Measurements from ENCODE around the gene MCM5.
A peak's percentile ranks its signal among the peaks of the same experiment; 100 is the strongest.
"Not testable (repeated sequence)": the region's sequence is repeated elsewhere in the genome, so short reads cannot be mapped to it uniquely, and the experiment has no call there.

The MCM5 gene

GRCh38 chr22:35399678-35400500 lies at the start of gene MCM5:
Gene MCM5, plus strand, starts transcription at chr22:35400140. Its CDS starts 299 bp downstream, at chr22:35400439.
- DNase-seq: peak; percentile 82

GRCh38 chr22:35350539-35351503 lies 49.1 kb upstream of the MCM5 start:
- no peak for DNase-seq

DNA sequence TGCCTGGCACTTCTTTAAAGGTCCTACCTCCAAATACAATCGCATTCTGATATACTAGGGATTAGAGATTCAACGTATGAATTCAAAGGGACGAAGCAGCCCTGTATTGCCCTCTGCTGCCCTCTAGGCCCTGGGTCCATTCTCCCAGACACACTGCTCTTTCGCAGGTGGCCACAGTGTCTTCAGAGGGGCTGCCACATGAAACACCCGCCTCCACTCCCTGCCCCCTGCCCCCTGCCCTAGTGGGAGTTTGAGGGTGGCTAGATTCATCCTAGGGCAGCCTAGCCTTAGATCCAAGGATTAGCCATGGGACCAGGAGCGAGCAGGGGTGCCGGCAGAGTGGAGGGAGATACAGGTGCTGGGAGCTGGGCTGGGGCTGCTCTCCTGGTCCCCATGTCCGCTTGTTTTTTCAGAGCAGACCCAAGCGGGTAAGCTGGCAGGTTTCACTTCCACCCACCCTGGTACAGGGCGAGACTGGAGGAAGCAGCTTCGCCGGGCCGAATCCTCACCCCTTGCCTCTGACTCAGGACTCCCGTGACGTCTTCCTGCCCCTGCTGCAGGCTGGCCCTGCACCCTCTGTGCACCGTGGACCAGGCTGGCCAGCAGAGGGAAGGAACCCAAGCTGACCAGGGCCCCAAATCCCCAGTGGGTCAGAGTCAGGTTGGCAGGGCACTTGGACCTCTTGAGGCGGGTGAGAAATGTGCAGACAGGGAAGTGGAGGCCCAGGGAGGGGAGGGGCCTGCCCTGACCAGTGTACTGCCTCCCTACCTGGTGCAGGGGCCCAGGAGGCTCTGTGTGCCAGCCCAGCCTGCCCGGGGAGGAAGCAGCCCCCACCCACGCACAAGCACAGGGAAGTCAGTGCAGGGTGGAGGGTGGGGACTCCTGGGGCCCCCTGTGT lies 47.5 kb upstream of the MCM5 start:
- peak; percentile 17 for DNase-seq

GRCh38 chr22:35353318-35353717 lies 46.6 kb upstream of the MCM5 start:
- DNase-seq: no peak

DNA sequence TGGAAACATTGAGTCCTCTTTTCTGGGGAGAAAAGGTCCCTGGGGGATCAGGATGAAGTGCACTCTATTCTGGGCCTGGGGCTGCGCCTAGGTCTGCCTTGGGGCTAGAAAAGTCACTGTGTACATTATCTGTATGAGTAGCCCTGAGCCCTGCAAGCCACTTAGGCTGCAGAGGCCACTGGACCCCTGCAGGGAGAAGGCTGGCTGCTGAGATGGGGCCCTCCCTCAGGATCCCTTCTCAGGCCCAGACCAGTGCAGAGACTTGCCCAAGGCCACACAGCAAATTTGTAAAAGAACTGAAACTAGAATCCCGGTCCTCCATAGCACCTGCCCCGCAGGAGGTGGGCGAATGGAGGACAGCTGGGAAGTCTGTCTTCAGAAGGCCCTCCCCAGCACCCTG lies 45.9 kb upstream of the MCM5 start:
- no peak for DNase-seq

DNA sequence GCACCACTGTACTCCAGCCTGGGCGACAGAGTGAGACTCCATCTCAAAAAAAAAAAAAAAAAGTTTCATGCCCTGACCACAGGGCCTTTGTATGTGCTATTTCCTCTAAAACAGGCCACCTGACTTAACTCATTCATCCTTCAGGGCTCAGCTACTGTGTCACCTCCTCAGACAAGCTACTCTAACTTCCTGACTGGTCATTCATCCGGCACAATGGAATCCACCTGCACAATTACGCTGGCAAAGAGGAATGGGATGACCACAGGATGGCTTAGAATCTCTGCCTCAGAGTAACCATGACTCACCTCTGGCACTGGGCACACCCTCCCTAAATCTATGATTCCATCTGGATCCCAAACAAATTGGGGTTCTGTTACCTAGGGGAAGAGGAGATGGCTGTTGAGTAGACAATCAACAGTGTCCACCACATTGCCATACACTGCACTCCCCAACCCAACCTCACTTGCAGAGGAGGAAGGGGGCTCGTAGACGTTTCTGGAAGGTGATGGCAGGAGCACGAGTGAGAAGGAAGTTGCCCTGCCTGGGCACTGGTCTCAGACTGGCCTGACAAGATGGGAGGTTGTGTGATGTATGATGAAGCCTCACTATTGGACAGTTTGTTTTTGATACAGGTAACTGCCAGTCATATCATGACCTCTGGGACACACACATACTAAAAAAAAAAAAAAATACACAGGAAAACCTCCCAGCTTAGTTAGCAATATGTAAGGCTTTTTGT lies 41.9 kb upstream of the MCM5 start:
- DNase-seq: no peak

DNA sequence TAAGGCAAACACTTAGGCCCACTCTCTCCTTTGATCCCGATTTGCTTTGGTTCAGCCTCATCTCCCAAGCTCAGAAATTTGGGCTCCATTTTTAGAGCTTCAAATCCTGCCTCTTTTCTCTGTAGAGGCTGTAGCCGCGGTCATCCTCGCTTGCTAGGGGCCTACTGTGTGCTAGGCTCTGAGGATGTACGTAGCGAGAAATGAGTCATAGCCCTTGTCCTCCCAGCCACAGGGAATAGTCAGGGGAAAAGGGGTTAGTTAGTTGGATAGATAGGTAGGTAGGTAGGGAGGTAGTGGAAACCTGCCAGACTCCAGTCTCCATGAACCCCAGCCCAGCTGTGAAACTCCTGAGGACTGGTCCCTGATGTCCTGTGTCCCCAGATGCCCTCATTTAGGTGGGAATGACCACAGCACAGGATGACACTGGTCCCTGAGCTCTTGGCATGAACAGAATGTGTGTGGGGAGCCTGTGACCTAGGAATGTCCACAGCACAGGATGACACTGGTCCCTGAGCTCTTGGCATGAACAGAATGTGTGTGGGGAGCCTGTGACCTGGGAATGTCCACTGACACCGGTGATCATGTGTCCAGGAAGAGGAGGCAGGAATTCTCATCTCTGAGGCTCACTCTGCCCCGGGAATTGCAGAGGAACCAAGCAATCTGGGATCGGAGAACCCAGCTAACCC lies 40.4 kb upstream of the MCM5 start:
- no peak for DNase-seq

GRCh38 chr22:35361001-35361558 lies 38.9 kb upstream of the MCM5 start:
- no peak for DNase-seq

GRCh38 chr22:35363566-35364086 lies 36.3 kb upstream of the MCM5 start:
- no peak for DNase-seq

DNA sequence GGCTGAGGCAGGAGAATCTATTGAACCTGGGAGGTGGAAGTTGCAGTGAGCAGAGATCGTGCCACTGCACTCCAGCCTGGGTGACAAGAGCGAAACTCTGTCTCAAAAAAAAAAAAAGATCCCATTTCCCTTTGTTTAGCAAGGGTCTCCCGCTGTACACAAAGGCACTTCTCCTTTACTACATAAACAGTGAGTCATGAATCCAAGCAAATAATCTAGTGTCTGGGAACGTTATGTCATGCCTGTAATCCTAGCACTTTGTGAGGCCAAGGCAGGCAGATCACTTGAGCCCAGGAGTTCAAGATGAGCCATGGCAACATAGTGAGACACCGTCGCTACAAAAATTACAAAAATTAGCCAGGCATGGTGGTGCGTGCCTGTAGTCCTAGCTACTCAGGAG lies 35.7 kb upstream of the MCM5 start:
- DNase-seq: not testable (repeated sequence)

- DNase-seq: no peak
Measured at GRCh38 chr22:35367331-35367886, 32.5 kb upstream of the MCM5 start.

GRCh38 chr22:35368386-35368785 lies 31.6 kb upstream of the MCM5 start:
- DNase-seq: no peak

DNA sequence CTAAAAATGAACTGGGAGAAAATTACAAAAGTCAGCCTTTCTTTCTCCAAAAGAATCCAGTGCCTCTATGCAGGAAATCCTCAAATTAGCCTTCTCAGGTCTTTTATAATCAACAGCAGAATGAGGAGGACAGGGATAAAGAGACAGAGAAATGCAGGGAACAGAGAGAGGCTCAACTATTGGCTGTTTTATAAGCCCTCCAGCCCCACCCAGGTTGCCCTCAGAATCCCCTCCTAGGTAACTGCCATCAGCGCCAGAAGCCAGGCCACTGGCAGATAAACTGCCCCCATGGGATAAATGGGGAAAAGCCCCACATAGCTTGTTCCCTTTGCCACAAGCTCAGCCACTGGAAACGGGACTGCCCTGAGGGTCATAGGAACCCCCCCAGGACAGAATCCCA lies 29.9 kb upstream of the MCM5 start:
- DNase-seq: no peak

DNA sequence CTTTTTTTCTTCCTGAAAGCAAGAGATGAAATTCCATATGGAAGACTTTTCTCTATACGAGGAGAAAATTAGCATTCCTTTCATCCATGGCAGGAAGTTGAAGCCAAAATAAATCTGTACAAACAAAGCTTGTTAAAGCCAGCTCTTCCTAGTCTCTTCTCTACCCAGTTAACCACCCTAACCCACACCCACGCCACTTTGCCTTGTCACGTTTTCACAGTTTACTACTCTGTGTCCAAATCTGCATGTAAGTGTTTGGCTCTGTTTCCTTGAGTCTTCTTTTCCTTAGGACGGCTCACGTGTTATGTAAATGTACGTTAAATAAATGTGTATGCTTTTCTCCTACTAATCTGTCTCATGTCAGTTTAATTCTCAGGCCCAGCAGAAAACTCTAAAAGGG lies 26.2 kb upstream of the MCM5 start:
- no peak for DNase-seq

DNA sequence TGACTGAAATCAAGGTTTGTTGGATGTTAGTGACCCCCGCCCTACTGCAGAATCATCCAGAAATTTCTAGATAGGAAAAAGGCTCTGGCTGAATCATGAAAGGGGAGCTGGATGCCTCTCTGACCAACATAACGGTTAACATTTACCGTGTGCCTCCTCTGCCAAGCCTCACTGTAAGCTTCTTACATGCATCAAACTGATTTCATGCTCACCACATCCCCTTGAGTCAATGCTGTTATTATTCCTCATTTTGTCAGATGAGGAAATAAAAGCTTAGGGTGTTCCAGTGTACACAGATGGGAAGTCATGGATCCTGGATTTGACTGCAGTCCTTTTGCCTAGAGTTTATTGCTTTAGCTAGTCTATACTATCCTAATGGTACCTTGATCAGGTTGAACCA lies 24.9 kb upstream of the MCM5 start:
- no peak for DNase-seq

- DNase-seq: no peak
Measured at GRCh38 chr22:35375526-35375925, 24.4 kb upstream of the MCM5 start.

DNA sequence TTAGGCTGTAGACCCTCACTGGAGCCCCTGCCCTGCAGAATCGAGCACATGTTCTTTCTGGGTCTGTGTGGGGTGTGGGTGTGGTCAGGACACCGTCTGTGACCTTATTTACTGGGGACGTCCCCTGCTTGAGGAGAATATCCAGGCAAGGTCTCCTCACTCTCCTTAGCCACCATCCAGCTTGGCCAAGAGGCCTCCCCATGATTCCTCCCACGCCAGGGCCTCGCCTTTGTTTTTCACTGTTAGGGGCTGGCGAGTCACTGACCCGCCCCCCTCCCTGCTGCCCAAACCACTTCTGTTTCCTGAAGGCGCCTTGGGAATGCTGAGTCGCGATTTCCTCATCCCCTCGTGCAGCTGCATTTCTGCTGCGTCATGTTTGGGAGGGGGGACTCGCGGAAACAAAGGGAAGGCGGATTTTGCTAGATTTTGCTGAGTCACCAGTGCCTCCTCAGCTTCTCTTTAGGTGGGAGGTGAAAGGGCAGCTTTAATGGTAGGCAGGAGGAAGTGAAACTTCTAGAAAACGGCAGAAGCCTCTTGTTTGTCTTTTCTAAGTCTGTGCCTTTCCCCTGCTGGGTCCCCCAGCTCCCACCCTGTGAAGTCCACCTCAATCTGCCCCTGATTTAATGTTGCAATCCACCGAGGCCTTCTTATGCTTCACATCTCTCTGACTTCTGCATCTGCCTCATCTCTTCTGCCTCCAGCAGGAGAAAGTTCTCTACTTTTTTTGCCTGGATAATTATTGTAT lies 23.0 kb upstream of the MCM5 start:
- peak; percentile 81 for DNase-seq

GRCh38 chr22:35377735-35378134 lies 22.2 kb upstream of the MCM5 start:
- DNase-seq: no peak

DNA sequence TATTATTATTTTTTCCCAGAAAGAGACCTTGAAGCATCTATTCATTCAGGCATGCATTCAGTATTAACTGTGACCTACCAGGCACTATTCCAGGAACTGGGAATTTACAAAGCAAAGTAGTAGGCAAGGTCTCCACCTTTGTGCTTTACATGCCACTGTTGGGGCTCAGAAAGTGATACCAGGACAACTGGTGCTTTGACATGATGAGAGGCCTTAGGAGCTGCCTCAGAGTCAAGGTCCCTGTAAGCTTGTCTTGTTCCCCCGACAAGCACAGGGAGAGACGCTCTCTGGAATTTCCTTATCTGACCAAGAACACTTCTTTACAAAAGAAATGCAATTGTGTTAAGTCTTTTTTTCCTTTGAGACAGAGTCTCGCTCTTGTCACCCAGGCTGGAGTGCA lies 21.3 kb upstream of the MCM5 start:
- no peak for DNase-seq
